Astrocyte (in vitro differentiated cells and primary cell): ENCODE data around the gene ZDHHC17.

Source experiments
- CTCF ChIP-seq: IDR thresholded peaks from 2 replicates; pipeline ENCODE4 v1.5.1; 2011; ENCODE audit warnings: low read depth, mild to moderate bottlenecking, inconsistent platforms, low read length, moderate library complexity; ENCODE audit not compliant: insufficient read depth
- EZH2 ChIP-seq: IDR thresholded peaks from 2 replicates; pipeline ENCODE4 v1.6.1; 2012; ENCODE audit warnings: mild to moderate bottlenecking, low read length, inconsistent platforms; ENCODE audit not compliant: insufficient read depth

- no peak for TF ChIP-seq CTCF
- TF ChIP-seq EZH2, result no peak
Measured at GRCh38 chr12:76848132-76848531, 84.2 kb downstream of the ZDHHC17 start.
